DND-41 (cell line): ENCODE results near the gene MED13.

Source experiments
- ATAC-seq: fragments of 200-7000 bp; cut with Tn5 transposase; 3 replicates; pipeline ENCODE4 v1.9.1; 2021; ENCODE audit warnings: low read depth; ENCODE audit not compliant: insufficient read depth
- DNase-seq: peaks from one replicate; pipeline ENCODE4 v3.0.0-alpha.2; 2020
- H2AFZ ChIP-seq: 2 replicates; pipeline ENCODE4 v1.6.0; 2012; ENCODE audit warnings: low read depth, low read length
- H3K27ac ChIP-seq: 2 replicates; pipeline ENCODE4 v1.5.1; 2012; ENCODE audit warnings: low read length, inconsistent platforms
- H3K27me3 ChIP-seq: fragments of 200-600 bp; sonication (generic); 2 replicates; pipeline ENCODE4 v1.6.0; 2012; ENCODE audit warnings: low read length, mild to moderate bottlenecking, inconsistent platforms; ENCODE audit not compliant: insufficient read depth, poor library complexity
- H3K36me3 ChIP-seq: 2 replicates; pipeline ENCODE4 v1.5.1; 2012; ENCODE audit warnings: low read length, inconsistent platforms; ENCODE audit not compliant: insufficient read depth
- H3K4me1 ChIP-seq: 2 replicates; pipeline ENCODE4 v1.5.1; 2012; ENCODE audit warnings: mild to moderate bottlenecking, low read length; ENCODE audit not compliant: insufficient read depth
- H3K4me2 ChIP-seq: 2 replicates; pipeline ENCODE4 v1.6.0; 2012; ENCODE audit warnings: mild to moderate bottlenecking, moderate library complexity, low read length, inconsistent platforms; ENCODE audit not compliant: insufficient read depth
- H3K4me3 ChIP-seq, 2 experiments: fragments of 200-600 bp in 1 of 2; shearing (Covaris generic) in 1 of 2; 2 replicates each; pipeline ENCODE4 v1.5.1; 2012 to 2016; ENCODE audit warnings: inconsistent platforms in 2 of 2, low read length in 2 of 2, mild to moderate bottlenecking in 2 of 2, low read depth in 1 of 2, moderate library complexity in 1 of 2
- H3K79me2 ChIP-seq: 2 replicates; pipeline ENCODE4 v1.6.0; 2012; ENCODE audit warnings: low read length, inconsistent platforms; ENCODE audit not compliant: insufficient read depth
- H3K9ac ChIP-seq: 2 replicates; pipeline ENCODE4 v1.6.0; 2012; ENCODE audit warnings: low read depth, mild to moderate bottlenecking, inconsistent platforms, low read length, moderate library complexity
- H3K9me3 ChIP-seq: 2 replicates; pipeline ENCODE4 v1.5.1; 2012; ENCODE audit warnings: low read length, moderate library complexity, mild to moderate bottlenecking, inconsistent platforms; ENCODE audit not compliant: insufficient read depth, severe bottlenecking
- H4K20me1 ChIP-seq: 2 replicates; pipeline ENCODE4 v1.6.0; 2012; ENCODE audit warnings: low read length; ENCODE audit not compliant: insufficient read depth
- CTCF ChIP-seq: IDR thresholded peaks from 2 replicates; pipeline ENCODE4 v1.5.1; 2012; ENCODE audit warnings: borderline replicate concordance, low read length, moderate library complexity, mild to moderate bottlenecking; ENCODE audit not compliant: poor library complexity, severe bottlenecking; ENCODE audit errors: extremely low read depth
- EZH2 ChIP-seq: IDR thresholded peaks from 3 replicates; pipeline ENCODE4 v1.6.1; 2012; ENCODE audit warnings: borderline replicate concordance, low read depth, mild to moderate bottlenecking, moderate library complexity, low read length, inconsistent platforms; ENCODE audit not compliant: severe bottlenecking

The MED13 gene

GRCh38 chr17:62062944-62063343, 2.1 kb downstream of the MED13 start:
- Histone ChIP-seq H3K4me1 (peaks cover 54% of the 10 kb centered on the region), H3K27me3 (no peaks in the 10 kb centered on the region), H4K20me1 (peaks cover 44% of the 10 kb centered on the region; the same call in 1 of the 2 replicates), H3K36me3 (peaks cover 39% of the 10 kb centered on the region), H3K79me2 (peaks cover 76% of the 10 kb centered on the region), H2AFZ (no peak overlapping the region), H3K27ac (peak overlapping the region; percentile 75; the same call in 1 of the 2 replicates), H3K4me3 (peak overlapping the region; percentile 49 to 80; a peak in 3 of 4 replicates), H3K9me3 (no peaks in the 10 kb centered on the region), H3K9ac (peak overlapping the region; percentile 96), H3K4me2 (peak overlapping the region; percentile 86)
- ATAC-seq (no peak), DNase-seq (peak; percentile 13)
- TF ChIP-seq EZH2 (no peak), CTCF (no peak)

GRCh38 chr17:62062302-62062701, 2.8 kb downstream of the MED13 start:
- H3K4me3 ChIP-seq: peak overlapping the region; percentile 49 to 80; a peak in 3 of 4 replicates
- ATAC-seq (no peak), DNase-seq (no peak)
- peaks cover 54% of the 10 kb centered on the region for H3K4me1 ChIP-seq
- H4K20me1 ChIP-seq: peaks cover 46% of the 10 kb centered on the region; the same call in 1 of the 2 replicates
- H3K36me3 ChIP-seq: peaks cover 44% of the 10 kb centered on the region
- peak overlapping the region; percentile 75; the same call in 1 of the 2 replicates for H3K27ac ChIP-seq
- no peak for TF ChIP-seq CTCF
- no peak overlapping the region for H2AFZ ChIP-seq
- H3K4me2 ChIP-seq: peak overlapping the region; percentile 86
- H3K79me2 ChIP-seq: peaks cover 83% of the 10 kb centered on the region
- peak overlapping the region; percentile 96 for H3K9ac ChIP-seq
- no peaks in the 10 kb centered on the region for H3K27me3 ChIP-seq
- no peaks in the 10 kb centered on the region for H3K9me3 ChIP-seq

GRCh38 chr17:62059414-62059813, 5.7 kb downstream of the MED13 start:
- no peak overlapping the region for H3K4me3 ChIP-seq
- no peak overlapping the region for H2AFZ ChIP-seq
- peak overlapping the region; percentile 29; the same call in 1 of the 2 replicates for H3K4me2 ChIP-seq
- no peak overlapping the region for H3K9ac ChIP-seq
- H3K4me1 ChIP-seq: peaks cover 48% of the 10 kb centered on the region
- ATAC-seq (no peak), DNase-seq (no peak)
- no peak for TF ChIP-seq CTCF
- TF ChIP-seq EZH2: no peak
- H3K27ac ChIP-seq: no peak overlapping the region
- H4K20me1 ChIP-seq: peaks cover 51% of the 10 kb centered on the region; the same call in 1 of the 2 replicates
- H3K79me2 ChIP-seq: peaks cover 100% of the 10 kb centered on the region
- no peaks in the 10 kb centered on the region for H3K9me3 ChIP-seq
- no peaks in the 10 kb centered on the region for H3K27me3 ChIP-seq
- peaks cover 72% of the 10 kb centered on the region for H3K36me3 ChIP-seq
